Measurements from ENCODE around the gene LRWD1.

DNA sequence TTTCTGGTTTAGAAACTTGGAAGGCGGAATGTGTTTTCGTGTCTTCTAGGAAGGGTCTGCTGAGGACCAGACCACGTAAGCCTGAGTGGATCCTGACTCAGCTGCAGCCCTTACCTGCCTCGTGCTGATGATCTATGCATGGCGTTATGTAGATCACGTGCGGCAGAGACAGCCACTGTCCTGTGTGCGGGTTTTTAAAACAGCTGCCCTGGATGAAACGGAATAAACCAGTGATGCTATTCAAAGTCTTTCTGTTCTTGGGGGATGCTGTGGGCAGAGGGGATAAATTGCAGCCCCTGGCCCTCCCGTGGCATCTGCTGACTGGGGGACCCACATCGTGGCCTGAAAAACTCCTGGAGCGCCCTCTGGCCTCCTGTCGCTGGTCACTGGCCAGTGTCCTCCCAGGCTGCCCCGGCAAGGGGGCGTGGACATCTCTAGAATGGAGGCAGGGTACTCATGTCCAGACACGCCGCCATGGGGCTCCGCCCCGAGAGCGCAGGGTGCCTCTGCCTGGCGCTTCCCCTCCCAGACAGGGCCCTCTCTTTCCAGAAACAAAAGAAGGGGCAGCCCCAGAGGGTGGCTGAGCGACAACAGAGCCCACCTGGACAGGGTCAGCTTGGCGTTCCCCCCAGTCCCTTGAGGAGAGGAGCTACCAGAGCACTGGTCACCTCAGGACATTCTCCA is 13.3 kb upstream of the LRWD1 start:
- TF ChIP-seq, protein P1, sequence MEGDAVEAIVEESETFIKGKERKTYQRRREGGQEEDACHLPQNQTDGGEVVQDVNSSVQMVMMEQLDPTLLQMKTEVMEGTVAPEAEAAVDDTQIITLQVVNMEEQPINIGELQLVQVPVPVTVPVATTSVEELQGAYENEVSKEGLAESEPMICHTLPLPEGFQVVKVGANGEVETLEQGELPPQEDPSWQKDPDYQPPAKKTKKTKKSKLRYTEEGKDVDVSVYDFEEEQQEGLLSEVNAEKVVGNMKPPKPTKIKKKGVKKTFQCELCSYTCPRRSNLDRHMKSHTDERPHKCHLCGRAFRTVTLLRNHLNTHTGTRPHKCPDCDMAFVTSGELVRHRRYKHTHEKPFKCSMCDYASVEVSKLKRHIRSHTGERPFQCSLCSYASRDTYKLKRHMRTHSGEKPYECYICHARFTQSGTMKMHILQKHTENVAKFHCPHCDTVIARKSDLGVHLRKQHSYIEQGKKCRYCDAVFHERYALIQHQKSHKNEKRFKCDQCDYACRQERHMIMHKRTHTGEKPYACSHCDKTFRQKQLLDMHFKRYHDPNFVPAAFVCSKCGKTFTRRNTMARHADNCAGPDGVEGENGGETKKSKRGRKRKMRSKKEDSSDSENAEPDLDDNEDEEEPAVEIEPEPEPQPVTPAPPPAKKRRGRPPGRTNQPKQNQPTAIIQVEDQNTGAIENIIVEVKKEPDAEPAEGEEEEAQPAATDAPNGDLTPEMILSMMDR (IDR thresholded peaks at IDR 0.05), result no peak
- TF ChIP-seq POLR2A (IDR thresholded peaks at IDR 0.05), result no peak

Data from prostate gland (tissue), 2 donors.